Skeletal muscle satellite cell (primary cell): ENCODE measurements around the gene RPL29.
A peak's percentile ranks its signal among the peaks of the same experiment; 100 is the strongest.

Experiments
- H3K27me3 ChIP-seq: 2 replicates; pipeline ENCODE4 v1.7.0; 2013; ENCODE audit warnings: low read length; ENCODE audit not compliant: control insufficient read depth, insufficient read depth
- H3K36me3 ChIP-seq: 2 replicates; pipeline ENCODE4 v1.7.0; 2013; ENCODE audit warnings: mild to moderate bottlenecking, control low read depth, low read length; ENCODE audit not compliant: insufficient read depth
- H3K4me1 ChIP-seq: 2 replicates; pipeline ENCODE4 v1.7.0; 2013; ENCODE audit warnings: low read length; ENCODE audit not compliant: control insufficient read depth, insufficient read depth
- H3K4me2 ChIP-seq: 2 replicates; pipeline ENCODE4 v1.7.0; 2013; ENCODE audit warnings: mild to moderate bottlenecking, low read length
- H3K4me3 ChIP-seq: 2 replicates; pipeline ENCODE4 v1.7.0; 2013; ENCODE audit warnings: low read length
- H3K9ac ChIP-seq: 2 replicates; pipeline ENCODE4 v1.7.0; 2013; ENCODE audit warnings: mild to moderate bottlenecking, low read depth, low read length, moderate library complexity
- H3K9me3 ChIP-seq: replicated peaks from 2 replicates; pipeline ENCODE4 v1.7.0; 2013; ENCODE audit warnings: mild to moderate bottlenecking, control low read depth, low read length

RPL29 gene

DNA sequence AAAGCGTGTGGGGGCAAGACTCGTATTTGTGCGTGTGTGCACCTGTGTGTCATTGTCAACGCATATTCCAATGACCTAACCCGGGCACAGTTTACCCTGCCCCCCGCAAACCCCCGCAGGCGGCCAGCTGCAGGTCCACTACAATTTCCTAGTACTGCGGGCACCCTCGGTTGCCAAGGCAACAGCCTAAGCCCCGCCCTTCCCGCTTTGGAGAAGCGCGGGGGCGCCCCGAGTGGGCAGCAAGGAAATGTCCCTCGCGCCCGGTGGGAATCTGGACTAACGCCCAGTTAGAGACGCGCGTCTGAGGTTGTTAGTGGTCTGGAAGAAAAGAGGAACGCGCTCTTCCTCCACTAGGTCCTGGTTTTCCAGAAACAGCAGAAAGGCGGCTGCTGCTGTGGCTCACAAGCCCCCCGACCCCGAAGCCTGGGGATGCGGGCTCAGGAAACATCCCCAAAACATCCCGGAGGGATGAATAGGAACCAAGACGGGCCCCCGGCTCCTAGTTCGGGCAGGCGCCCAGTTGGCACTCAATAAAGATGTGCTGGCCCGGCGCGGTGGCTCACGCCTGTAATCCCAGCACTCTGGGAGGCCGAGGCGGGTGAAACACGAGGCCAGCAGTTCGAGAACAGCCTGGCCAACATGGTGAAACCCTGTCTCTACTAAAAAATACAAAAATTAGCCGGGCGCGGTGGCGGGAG lies 19.7 kb downstream of the RPL29 start:
- Histone ChIP-seq H3K27me3 (no peaks in the 10 kb centered on the region), H3K36me3 (no peaks in the 10 kb centered on the region), H3K9ac (no peak overlapping the region), H3K9me3 (no peaks in the 10 kb centered on the region), H3K4me1 (peaks cover 22% of the 10 kb centered on the region), H3K4me3 (peak overlapping the region; percentile 84), H3K4me2 (peak overlapping the region; percentile 89)

DNA sequence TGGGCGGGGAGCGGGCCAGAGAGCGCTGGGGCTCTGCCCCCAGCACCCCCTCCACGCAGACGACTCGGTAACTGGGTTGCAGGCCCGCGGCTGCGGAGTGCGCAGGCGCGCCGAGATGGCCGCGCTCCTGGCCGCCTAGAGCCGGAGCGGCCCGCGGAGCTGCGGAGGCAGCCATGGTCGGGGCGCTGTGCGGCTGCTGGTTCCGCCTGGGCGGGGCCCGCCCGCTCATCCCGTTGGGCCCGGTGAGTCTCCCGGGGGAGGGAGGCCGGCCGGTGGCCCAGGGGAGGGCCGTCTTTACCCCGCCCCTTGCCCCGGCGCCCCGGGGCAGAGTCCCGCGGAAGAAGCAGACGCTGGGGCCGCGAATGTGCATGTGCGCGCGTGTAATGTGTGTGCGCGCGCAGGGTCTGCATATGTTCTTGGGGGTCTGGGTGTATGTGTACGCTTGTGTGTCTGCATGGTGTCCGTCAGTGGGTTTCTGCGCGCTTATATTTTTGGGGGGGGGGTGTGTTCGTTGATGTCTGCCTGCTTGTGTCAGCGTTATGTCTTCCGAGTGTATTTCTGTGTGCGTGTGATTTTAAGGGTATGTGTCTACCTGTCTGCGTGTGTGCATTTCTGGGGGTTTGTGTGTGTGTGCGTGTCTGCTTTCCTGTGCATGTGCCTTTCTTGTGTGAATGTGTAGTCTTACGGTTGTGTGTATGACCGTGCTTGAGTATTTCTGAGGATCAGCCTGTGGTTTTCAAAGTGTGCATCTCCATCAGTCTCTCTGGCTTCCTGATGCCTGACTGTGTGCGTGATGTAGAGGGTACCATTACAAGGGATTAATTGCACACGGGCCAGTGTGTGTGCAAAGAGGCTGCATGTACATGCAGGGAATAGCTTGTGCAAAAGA lies 20.5 kb downstream of the RPL29 start, which contains the start of gene ABHD14A:
Gene ABHD14A, plus strand, starts transcription at position 102 of the 889 bp plus-strand sequence. Its CDS starts 72 bp downstream, at position 174.
- Histone ChIP-seq H3K4me2 (peak within 1 kb of the TSS; percentile 89), H3K9ac (peak within 1 kb of the TSS; percentile 87), H3K4me3 (peak within 1 kb of the TSS; percentile 84), H3K36me3 (no peaks in the 10 kb centered on the region), H3K4me1 (peaks cover 22% of the 10 kb centered on the region), H3K9me3 (no peaks in the 10 kb centered on the region), H3K27me3 (no peaks in the 10 kb centered on the region)

DNA sequence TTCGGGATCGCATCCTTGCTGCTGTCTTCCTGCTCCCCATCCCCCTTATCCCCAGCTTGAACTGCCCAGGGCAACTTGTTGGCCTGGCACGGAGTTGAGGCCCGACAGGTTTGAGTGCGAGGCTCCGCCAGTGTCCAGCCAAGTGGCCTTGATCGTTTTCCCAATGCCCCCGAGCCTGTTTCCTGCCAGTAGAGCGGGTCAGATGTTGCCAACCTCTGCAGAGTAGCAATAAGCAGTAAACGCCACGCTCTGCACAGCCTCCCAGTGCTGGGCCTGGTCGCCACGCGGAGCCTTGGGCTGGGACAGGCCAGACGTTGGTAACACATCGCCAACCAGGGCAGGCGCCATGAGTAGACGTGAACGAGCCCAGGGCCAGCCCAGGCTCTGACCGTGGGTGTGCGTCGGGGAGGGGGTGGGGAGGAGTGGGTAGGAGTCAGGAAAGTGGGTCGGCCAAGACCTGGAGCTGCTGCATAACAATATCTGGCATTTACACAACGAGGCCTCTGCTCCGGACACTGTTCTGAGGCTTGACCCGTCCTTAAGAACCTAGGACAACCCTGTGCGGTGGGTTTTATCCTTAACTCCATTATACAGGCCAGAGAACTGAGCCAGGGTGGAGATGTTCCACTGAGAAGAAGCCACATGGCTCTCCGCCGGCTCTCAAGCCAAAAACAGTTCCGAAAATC lies 21.3 kb downstream of the RPL29 start:
- H3K27me3 ChIP-seq = no peaks in the 10 kb centered on the region
- H3K4me1 ChIP-seq = peaks cover 22% of the 10 kb centered on the region
- peak overlapping the region; percentile 89 for H3K4me2 ChIP-seq
- H3K9ac ChIP-seq = peak overlapping the region; percentile 87
- peak overlapping the region; percentile 84 for H3K4me3 ChIP-seq
- H3K9me3 ChIP-seq = no peaks in the 10 kb centered on the region
- H3K36me3 ChIP-seq = no peaks in the 10 kb centered on the region

DNA sequence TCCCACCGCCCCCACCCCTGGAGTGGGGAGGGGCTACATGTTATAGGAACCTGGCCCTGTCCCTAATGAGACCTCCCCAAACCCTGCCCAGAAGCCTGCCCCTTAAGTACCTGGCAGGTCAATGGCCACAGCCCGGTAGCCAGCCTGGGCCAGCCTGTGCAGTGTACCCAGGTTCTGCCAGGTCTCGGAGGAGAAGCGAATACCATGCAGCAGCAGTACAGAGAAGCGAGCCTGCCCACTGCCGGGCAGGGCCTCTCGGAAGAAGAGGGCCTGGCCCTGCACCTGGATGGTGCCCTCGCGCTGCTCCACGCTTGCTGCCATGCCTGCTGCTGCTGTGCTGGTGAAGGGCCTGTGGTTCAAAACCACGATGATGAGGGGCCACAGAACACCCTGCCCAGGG lies 24.3 kb downstream of the RPL29 start:
- no peaks in the 10 kb centered on the region for H3K9me3 ChIP-seq
- peaks cover 39% of the 10 kb centered on the region for H3K4me1 ChIP-seq
- no peak overlapping the region for H3K4me2 ChIP-seq
- H3K9ac ChIP-seq = no peak overlapping the region
- H3K27me3 ChIP-seq = no peaks in the 10 kb centered on the region
- H3K36me3 ChIP-seq = no peaks in the 10 kb centered on the region
- no peak overlapping the region for H3K4me3 ChIP-seq

DNA sequence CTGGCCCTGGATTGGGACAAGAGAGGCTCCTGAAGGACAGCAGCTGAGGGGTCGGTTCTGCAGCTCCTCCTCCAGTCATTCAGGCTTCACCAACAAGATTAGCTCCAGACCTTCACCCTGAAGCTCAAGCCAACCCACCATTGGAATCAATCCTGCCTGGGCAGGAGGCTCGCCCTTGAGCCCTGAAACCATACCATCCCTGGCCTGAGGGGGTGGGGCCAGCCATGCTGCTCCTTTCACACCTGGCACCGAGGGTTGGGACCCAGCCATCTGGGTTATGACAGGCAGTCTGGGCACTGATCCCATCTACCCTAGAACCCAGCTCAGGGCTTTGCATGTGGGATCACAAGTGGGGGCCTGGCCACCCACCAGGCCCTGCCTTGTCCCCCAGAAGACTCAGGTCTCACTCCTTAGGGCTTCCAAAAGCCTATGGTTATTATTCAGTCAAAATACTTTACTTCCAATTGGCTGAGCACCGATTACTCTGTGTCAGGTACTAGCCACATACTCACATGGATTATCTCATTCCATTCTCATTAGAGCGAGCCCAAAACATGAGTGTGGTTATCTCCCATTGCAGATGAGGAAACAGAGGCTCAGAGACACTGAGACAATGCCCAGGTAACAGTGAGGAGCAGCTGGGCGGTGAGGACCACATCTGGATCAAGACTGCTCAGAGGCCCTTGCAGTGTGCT lies 24.9 kb downstream of the RPL29 start:
- H3K4me1 ChIP-seq = peaks cover 40% of the 10 kb centered on the region
- no peaks in the 10 kb centered on the region for H3K27me3 ChIP-seq
- H3K9ac ChIP-seq = no peak overlapping the region
- H3K9me3 ChIP-seq = no peaks in the 10 kb centered on the region
- H3K4me3 ChIP-seq = no peak overlapping the region
- H3K36me3 ChIP-seq = no peaks in the 10 kb centered on the region
- no peak overlapping the region for H3K4me2 ChIP-seq

DNA sequence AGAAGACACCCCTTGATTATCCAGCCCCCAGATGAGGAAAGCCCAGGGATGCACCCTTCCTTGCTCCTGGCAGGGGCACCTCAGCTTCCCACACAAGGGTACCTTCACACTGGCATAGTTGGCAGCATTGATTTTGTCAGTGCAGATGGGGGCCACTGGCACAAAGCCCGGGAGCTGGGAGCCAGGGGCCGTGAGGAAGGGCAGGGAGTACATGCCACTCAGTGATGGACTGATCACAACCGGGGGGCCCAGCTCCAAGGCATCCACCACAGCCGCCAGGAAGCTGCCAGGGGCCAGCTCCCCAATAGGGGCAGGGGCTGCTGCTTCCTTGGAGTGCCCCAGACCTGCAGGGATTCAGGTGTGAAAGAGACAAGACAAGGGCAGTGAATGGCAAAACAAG lies 25.9 kb downstream of the RPL29 start:
- peaks cover 2% of the 10 kb centered on the region for H3K36me3 ChIP-seq
- H3K9ac ChIP-seq = no peak overlapping the region
- H3K4me3 ChIP-seq = no peak overlapping the region
- peaks cover 40% of the 10 kb centered on the region for H3K4me1 ChIP-seq
- H3K27me3 ChIP-seq = no peaks in the 10 kb centered on the region
- H3K4me2 ChIP-seq = no peak overlapping the region
- no peaks in the 10 kb centered on the region for H3K9me3 ChIP-seq

DNA sequence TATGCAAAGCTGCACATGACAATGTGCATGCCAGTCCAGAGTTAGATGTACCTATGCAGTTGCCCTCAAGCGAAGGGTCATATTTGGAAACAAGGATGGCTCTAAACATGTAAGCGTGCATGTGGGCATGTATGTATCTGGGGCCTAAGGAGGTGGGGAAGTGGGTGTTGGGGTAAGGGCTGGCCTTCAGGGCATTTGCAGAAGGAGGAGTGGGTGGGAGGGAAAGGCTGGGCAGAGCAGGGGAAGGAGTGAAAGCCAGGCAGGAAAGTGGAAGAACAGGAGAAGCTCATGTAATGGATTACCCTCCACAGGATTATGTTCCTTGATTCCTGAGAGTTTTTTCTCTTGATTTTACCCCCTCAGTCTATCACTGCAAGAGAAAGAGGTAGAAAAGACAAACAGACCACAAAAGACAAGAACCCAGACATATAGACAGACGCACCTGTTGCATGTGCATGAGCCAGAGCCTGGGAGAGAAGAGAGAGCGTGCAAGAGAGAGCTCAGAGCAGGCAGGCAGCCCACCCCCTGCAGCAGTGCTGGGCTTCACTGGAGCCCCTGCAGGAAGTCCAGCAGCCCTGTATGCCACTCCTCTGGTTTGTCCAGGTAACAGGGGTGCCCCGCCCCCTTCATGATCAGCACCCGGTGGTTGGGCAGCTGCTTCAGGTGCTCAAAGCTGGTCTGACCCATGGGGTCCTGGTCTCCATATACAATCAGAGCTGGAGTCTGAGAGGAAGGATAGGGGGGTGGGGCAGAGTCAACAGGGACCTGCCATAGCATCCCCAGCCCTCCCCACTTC lies 26.6 kb downstream of the RPL29 start:
- Histone ChIP-seq H3K36me3 (peaks cover 3% of the 10 kb centered on the region), H3K4me2 (peak overlapping the region; percentile 99), H3K4me1 (peaks cover 40% of the 10 kb centered on the region), H3K9me3 (no peaks in the 10 kb centered on the region), H3K4me3 (no peak overlapping the region), H3K9ac (no peak overlapping the region), H3K27me3 (no peaks in the 10 kb centered on the region)

DNA sequence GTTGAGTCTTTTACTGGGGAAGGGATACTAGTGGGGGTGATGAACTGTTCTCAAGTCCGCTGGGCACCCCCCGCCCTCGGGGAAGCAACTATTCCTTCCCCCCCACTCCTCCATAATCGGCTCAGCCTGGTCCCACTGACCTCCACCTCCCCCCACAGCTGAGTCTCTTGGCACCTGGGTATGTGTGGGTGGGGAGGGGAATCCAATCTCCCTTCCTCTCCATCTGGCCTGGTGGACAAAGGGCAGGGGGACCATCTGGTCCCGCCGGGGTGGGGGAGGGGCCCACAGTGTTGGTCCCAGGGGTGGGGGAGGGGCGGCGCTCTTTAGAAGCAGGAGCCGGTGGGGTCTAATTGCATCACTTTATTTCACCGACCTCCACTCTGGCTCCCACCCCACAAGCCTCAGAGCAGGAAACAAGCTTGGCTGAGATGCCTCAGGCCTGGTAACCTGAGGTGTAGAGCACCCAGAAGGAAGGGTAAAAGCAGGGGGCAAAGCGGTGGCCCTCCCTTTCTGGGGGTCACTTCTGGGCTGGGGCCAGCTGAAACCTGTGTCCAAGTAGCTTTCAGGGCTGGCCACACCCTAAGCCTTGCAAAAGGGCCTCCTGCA lies 27.4 kb downstream of the RPL29 start:
- H3K4me1 ChIP-seq = peaks cover 46% of the 10 kb centered on the region
- H3K27me3 ChIP-seq = no peaks in the 10 kb centered on the region
- H3K4me3 ChIP-seq = peak overlapping the region; percentile 84
- H3K4me2 ChIP-seq = peak overlapping the region; percentile 99
- peak overlapping the region; percentile 80 for H3K9ac ChIP-seq
- H3K9me3 ChIP-seq = no peaks in the 10 kb centered on the region
- peaks cover 3% of the 10 kb centered on the region for H3K36me3 ChIP-seq

DNA sequence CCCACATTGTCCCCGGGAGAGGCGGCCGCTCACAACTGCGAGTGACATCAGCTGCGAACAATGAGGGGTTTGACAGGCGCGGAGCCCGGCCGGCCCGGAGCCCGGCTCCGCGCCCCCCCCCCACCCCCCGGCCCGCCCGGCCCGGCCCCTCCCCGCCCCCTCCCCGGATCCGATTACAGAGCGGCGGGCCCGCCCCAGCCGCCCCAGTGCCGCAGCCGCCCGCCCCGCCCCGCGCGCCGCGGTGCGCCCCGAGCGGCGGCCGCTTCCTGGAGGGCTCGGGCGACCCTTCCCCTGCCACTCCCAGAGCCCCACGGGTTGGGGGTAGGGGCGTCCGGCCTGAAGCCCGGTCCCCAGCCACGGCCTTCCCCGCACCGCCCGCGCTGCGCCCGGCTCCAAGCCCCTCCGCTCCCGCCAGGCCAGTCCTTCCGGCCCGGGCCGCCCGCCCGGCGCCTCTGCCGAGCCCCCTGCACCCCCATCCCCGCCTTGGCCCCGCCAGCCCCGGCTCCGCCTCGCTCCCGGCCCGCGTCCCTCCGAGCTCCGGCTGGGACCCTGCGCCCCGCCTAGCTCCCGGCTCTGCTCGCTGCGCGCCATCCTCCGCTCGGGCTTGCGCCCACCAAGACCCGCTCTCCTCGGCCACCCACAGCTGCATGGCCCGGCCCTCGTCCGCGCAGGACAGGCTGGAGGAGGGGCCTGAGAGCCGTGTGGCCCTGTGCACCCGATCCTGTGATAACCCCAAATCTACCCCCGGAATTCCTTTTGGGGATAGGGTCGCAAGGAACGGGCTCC lies 28.1 kb downstream of the RPL29 start, which contains the start of gene PCBP4:
Gene PCBP4, minus strand, starts transcription at position 71 of the 786 bp plus-strand sequence. CDS start 6,214 bp downstream, outside the sequence.
- no peaks in the 10 kb centered on the region for H3K27me3 ChIP-seq
- peak within 1 kb of the TSS; percentile 100 for H3K4me2 ChIP-seq
- peak within 1 kb of the TSS; percentile 90 for H3K4me3 ChIP-seq
- peaks cover 5% of the 10 kb centered on the region for H3K36me3 ChIP-seq
- no peaks in the 10 kb centered on the region for H3K9me3 ChIP-seq
- H3K4me1 ChIP-seq = peaks cover 46% of the 10 kb centered on the region
- H3K9ac ChIP-seq = peak within 1 kb of the TSS; percentile 87
